GM12878 (cell line): ENCODE measurements around the gene RNF113B. TPM values are rescaled to one million over a fixed set of nuclear protein-coding genes. Genes with fewer than 3 reads are reported as not detected.

Source experiments
- ATAC-seq: fragments of 200-7000 bp; cut with Tn5 transposase; 3 replicates; pipeline ENCODE4 v1.9.1; 2020; ENCODE audit warnings: mild to moderate bottlenecking, moderate library complexity
- BruUV-seq: library from RNA; stranded (reverse); fragments of 400-500 nt; replicated peaks from 2 replicates; lab custom pipeline; 2021; lab: Mats Ljungman, UMichigan
- CTCF ChIA-PET: fragments of 300-600 bp; sonication (Branson Sonifier 250); formaldehyde crosslinking; extraction: SDS; loops from one replicate; lab custom pipeline; 2021; ENCODE audit warnings: inconsistent platforms; lab: Yijun Ruan, JAX
- POLR2A ChIA-PET: fragments of 350-600 bp; formaldehyde crosslinking; extraction: SDS; loops from one replicate; lab custom pipeline; 2021; ENCODE audit warnings: inconsistent platforms; lab: Charles Lee
- RAD21 ChIA-PET: fragments of 300-600 bp; sonication (Branson Sonifier 250); formaldehyde crosslinking; loops from one replicate; lab custom pipeline; 2023; ENCODE audit warnings: antibody characterized with exemption; ENCODE audit not compliant: unreplicated experiment; lab: Charles Lee
- SMC1A ChIA-PET: fragments of 300-600 bp; sonication (Branson Sonifier 250); formaldehyde crosslinking; loops from one replicate; lab custom pipeline; 2023; ENCODE audit not compliant: unreplicated experiment, uncharacterized antibody; lab: Charles Lee
- DNase-seq: peaks from one replicate; pipeline ENCODE4 v3.0.0-alpha.2; 2011; ENCODE audit warnings: low read depth, low spot score
- FAIRE-seq: peaks from 3 replicates; lab custom pipeline; 2011; peaks lifted over from hg19 to GRCh38; lab: Jason Lieb, UNC
- H2AFZ ChIP-seq: 2 replicates; pipeline ENCODE4 v1.6.0; 2011; ENCODE audit warnings: low read depth, low read length, control low read depth; ENCODE audit not compliant: control insufficient read depth
- H3K27ac ChIP-seq: 2 replicates; pipeline ENCODE4 v1.5.1; 2011; ENCODE audit warnings: control low read depth; ENCODE audit not compliant: control insufficient read depth, insufficient read depth
- H3K27me3 ChIP-seq, 2 experiments: replicated peaks in 1 of 2; 2 replicates each; pipeline versions ENCODE4 v1.6.0 to v1.6.1; 2011; ENCODE audit warnings: low read length in 1 of 2; ENCODE audit not compliant: control insufficient read depth in 2 of 2, insufficient read depth in 2 of 2
- H3K36me3 ChIP-seq, 2 experiments: 2 replicates each; pipeline ENCODE4 v1.5.1; 2011; ENCODE audit warnings: low read length in 1 of 2; ENCODE audit not compliant: control insufficient read depth in 2 of 2, insufficient read depth in 2 of 2
- H3K4me1 ChIP-seq: 2 replicates; pipeline ENCODE4 v1.6.1; 2011; ENCODE audit warnings: mild to moderate bottlenecking, low read length, moderate library complexity, mixed read lengths; ENCODE audit not compliant: control insufficient read depth, insufficient read depth
- H3K4me2 ChIP-seq: 2 replicates; pipeline ENCODE4 v1.6.0; 2011; ENCODE audit warnings: control low read depth; ENCODE audit not compliant: control insufficient read depth, insufficient read depth
- H3K4me3 ChIP-seq: fragments of 200-600 bp; sonication (generic); 2 replicates; pipeline ENCODE4 v1.5.1; 2016
- H3K79me2 ChIP-seq: 2 replicates; pipeline ENCODE4 v1.6.0; 2011; ENCODE audit warnings: low read length; ENCODE audit not compliant: control insufficient read depth, insufficient read depth
- H3K9ac ChIP-seq: 2 replicates; pipeline ENCODE4 v1.8.0; 2011; ENCODE audit warnings: low read length, control low read depth, mixed read lengths; ENCODE audit not compliant: control insufficient read depth, insufficient read depth
- H3K9me3 ChIP-seq: replicated peaks from 3 replicates; pipeline ENCODE4 v1.5.1; 2011; ENCODE audit warnings: mild to moderate bottlenecking, low read length; ENCODE audit not compliant: control insufficient read depth, insufficient read depth
- H4K20me1 ChIP-seq: 2 replicates; pipeline ENCODE4 v1.6.0; 2011; ENCODE audit not compliant: control insufficient read depth, insufficient read depth
- ATF3 ChIP-seq: IDR thresholded peaks from 2 replicates; pipeline ENCODE4 v1.6.1; 2011; ENCODE audit warnings: low read depth, mild to moderate bottlenecking, low read length, moderate library complexity, borderline replicate concordance; ENCODE audit errors: extremely low read depth
- CHD2 ChIP-seq: IDR thresholded peaks from 2 replicates; pipeline ENCODE4 v1.6.1; 2011; ENCODE audit warnings: low read depth, low read length, improper control_type of control experiment, borderline replicate concordance
- CREB1 ChIP-seq: IDR thresholded peaks from 2 replicates; pipeline ENCODE4 v1.6.1; 2012; ENCODE audit warnings: low read depth, mild to moderate bottlenecking, inconsistent platforms
- DPF2 ChIP-seq: fragments of 450-650 bp; IDR thresholded peaks from 2 replicates; pipeline ENCODE4 v1.6.1; 2017; ENCODE audit warnings: mild to moderate bottlenecking
- IKZF2 ChIP-seq, 2 experiments: fragments of 450-650 bp; IDR thresholded peaks; 2 replicates each; pipeline ENCODE4 v1.6.1; 2017; ENCODE audit warnings: mild to moderate bottlenecking in 2 of 2, moderate library complexity in 2 of 2
- MTA3 ChIP-seq: IDR thresholded peaks from 2 replicates; pipeline ENCODE4 v1.6.1; 2012; ENCODE audit warnings: low read length, inconsistent platforms, borderline replicate concordance
- POLR2A ChIP-seq: IDR thresholded peaks from 2 replicates; pipeline ENCODE4 v1.6.1; 2011; ENCODE audit warnings: low read depth, mild to moderate bottlenecking, low read length
- POLR2AphosphoS2 ChIP-seq: IDR thresholded peaks from 2 replicates; pipeline ENCODE4 v1.6.1; 2011; ENCODE audit warnings: low read depth, mild to moderate bottlenecking, low read length, improper control_type of control experiment, moderate library complexity
- RCOR1 ChIP-seq: conservative IDR thresholded peaks from 2 replicates; pipeline ENCODE4 v1.6.1; 2012; ENCODE audit warnings: low read depth, low read length, improper control_type of control experiment
- SREBF2 ChIP-seq: IDR thresholded peaks from 2 replicates; pipeline ENCODE4 v1.6.1; 2012; ENCODE audit warnings: mild to moderate bottlenecking, low read length
- STAT3 ChIP-seq: IDR thresholded peaks from 2 replicates; pipeline ENCODE4 v1.6.1; 2011; ENCODE audit warnings: low read depth, low read length, improper control_type of control experiment
- YBX1 ChIP-seq: fragments of 450-650 bp; IDR thresholded peaks from 2 replicates; pipeline ENCODE4 v1.6.1; 2016; ENCODE audit warnings: antibody characterized with exemption
- WGBS: methylation state at CpG from one replicate; pipeline ENCODE4 v1.1.6; 2016; ENCODE audit warnings: low lambda C conversion rate; ENCODE audit not compliant: insufficient replicate concordance, insufficient coverage; ENCODE audit errors: missing lambda C conversion rate; 5-methylcytosine and 5-hydroxymethylcytosine counted together
- in situ Hi-C: fragments of 300-500 bp; cut with MboI; formaldehyde crosslinking; loops from 9 replicates; pipeline ENCODE4 v1.14.3; 2018; ENCODE audit warnings: mixed read lengths
- intact Hi-C: fragments of 100-400 bp; cut with micrococcal nuclease; formaldehyde crosslinking; loops from one replicate; pipeline ENCODE4 v1.14.2; 2022; ENCODE audit not compliant: unreplicated experiment
- polyA plus RNA-seq, 11 experiments: library from polyadenylated mRNA; depleted of rRNA in 4 of 11; unstranded in 6 of 11; stranded (reverse) in 5 of 11; fragments of >200 nt; fragmentation: Nextera tagmentation in 4 of 11; fragmentation: Illumina TruSeq in 1 of 11; extraction: Ambion mirVana in 4 of 11; extraction: Trizol in 1 of 11; gene quantifications; 1 replicate in 1 of 11; 2 replicates in 10 of 11; pipeline versions ENCODE4 v1.2.1 to v1.2.3, GENCODE V29; 2011 to 2016; ENCODE audit warnings: inconsistent platforms in 2 of 11, missing spikeins in 2 of 11, low read depth in 1 of 11
- total RNA-seq, 4 experiments: library from RNA; depleted of rRNA in 3 of 4; stranded (reverse); fragments of >200 nt in 3 of 4; fragmentation: Illumina TruSeq in 1 of 4; extraction: Trizol in 1 of 4; gene quantifications; 2 replicates each; pipeline versions ENCODE4 v1.2.1 to v1.2.3, GENCODE V29; 2013 to 2021
- TF ChIP-seq, protein P1 (sequence below): fragments of 450-650 bp; IDR thresholded peaks from 2 replicates; pipeline ENCODE4 v1.6.1; 2017; ENCODE audit warnings: mild to moderate bottlenecking
- TF ChIP-seq, protein P2 (sequence below): fragments of 150-350 bp; IDR thresholded peaks from 2 replicates; pipeline ENCODE4 v1.6.1; 2014; ENCODE audit warnings: mild to moderate bottlenecking, low read depth, low read length
- TF ChIP-seq, protein P3 (sequence below): IDR thresholded peaks from 2 replicates; pipeline ENCODE4 v1.6.1; 2011; ENCODE audit warnings: borderline replicate concordance, low read depth, mild to moderate bottlenecking, moderate library complexity, mixed read lengths, low read length; ENCODE audit not compliant: insufficient read depth; ENCODE audit errors: extremely low read length
- TF ChIP-seq, protein P4 (sequence below): fragments of 450-650 bp; IDR thresholded peaks from 2 replicates; pipeline ENCODE4 v1.6.1; 2017; ENCODE audit warnings: mild to moderate bottlenecking, moderate library complexity

Gene RNF113B
- total and polyA plus RNA-seq, 10 of the 15 experiments (the other 5 are each of a cell fraction or from before 2014, with no cell fraction given), result not detected

DNA sequence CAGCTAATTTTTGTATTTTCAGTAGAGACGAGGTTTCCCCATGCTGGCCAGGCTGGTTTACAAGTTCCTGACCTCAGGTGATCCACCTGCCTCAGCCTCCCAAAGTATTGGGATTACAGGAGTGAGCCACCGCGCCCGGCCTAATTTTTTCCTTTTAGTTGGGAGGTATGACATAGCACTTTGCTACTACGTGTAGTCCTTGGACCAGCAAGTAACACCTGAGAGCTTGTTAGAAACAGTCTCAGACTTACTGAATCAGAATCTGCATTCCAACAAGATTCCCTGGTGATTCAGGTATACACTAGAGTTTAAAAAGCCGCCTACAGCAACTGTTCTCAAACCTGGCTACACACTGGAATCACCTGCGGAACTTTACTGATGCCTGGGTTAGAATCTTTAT lies 36.0 kb downstream of the RNF113B start (continued):
- TF ChIP-seq, protein P1, sequence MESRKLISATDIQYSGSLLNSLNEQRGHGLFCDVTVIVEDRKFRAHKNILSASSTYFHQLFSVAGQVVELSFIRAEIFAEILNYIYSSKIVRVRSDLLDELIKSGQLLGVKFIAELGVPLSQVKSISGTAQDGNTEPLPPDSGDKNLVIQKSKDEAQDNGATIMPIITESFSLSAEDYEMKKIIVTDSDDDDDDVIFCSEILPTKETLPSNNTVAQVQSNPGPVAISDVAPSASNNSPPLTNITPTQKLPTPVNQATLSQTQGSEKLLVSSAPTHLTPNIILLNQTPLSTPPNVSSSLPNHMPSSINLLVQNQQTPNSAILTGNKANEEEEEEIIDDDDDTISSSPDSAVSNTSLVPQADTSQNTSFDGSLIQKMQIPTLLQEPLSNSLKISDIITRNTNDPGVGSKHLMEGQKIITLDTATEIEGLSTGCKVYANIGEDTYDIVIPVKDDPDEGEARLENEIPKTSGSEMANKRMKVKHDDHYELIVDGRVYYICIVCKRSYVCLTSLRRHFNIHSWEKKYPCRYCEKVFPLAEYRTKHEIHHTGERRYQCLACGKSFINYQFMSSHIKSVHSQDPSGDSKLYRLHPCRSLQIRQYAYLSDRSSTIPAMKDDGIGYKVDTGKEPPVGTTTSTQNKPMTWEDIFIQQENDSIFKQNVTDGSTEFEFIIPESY, result no peak
- TF ChIP-seq IKZF2 (IDR thresholded peaks at IDR 0.05) (no peak), YBX1 (no peak)

GRCh38 chr13:98134901-98135300 lies 42.2 kb downstream of the RNF113B start:
- Histone ChIP-seq H3K4me1 (no peaks in the 10 kb centered on the region), H3K4me3 (no peak overlapping the region), H3K27me3 (peaks cover 0 to 4% of the 10 kb centered on the region in 2 experiments; a peak in 1 of 4 replicates), H3K9me3 (no peaks in the 10 kb centered on the region), H4K20me1 (no peaks in the 10 kb centered on the region), H3K9ac (no peak overlapping the region), H3K4me2 (no peak overlapping the region), H3K27ac (no peak overlapping the region), H3K36me3 (no peaks in the 10 kb centered on the region), H2AFZ (no peak overlapping the region), H3K79me2 (no peaks in the 10 kb centered on the region)
- in situ Hi-C loops, result no loop called here
- 50% methylated on average over 1 of the region's 1 CpG for WGBS
- FAIRE-seq (no peak), ATAC-seq (no peak), DNase-seq (no peak)
- BruUV-seq, result no TSS peak
- ChIA-PET POLR2A (interaction anchor here (0.7 kb wide), 1 partner anchor 463 kb away, joined by 3 read pairs; no protein-coding TSS in a partner anchor), RAD21 (no interaction called here), SMC1A (interaction anchor here (0.5 kb wide), 1 partner anchor 25 kb away, joined by 3 read pairs; no protein-coding TSS in a partner anchor), CTCF (no interaction called here)
- TF ChIP-seq RCOR1 (no peak), ATF3 (no peak), CHD2 (no peak), POLR2AphosphoS2 (no peak), SREBF2 (no peak), POLR2A (no peak), DPF2 (no peak), MTA3 (no peak), STAT3 (no peak), CREB1 (no peak)
- TF ChIP-seq, protein P2, sequence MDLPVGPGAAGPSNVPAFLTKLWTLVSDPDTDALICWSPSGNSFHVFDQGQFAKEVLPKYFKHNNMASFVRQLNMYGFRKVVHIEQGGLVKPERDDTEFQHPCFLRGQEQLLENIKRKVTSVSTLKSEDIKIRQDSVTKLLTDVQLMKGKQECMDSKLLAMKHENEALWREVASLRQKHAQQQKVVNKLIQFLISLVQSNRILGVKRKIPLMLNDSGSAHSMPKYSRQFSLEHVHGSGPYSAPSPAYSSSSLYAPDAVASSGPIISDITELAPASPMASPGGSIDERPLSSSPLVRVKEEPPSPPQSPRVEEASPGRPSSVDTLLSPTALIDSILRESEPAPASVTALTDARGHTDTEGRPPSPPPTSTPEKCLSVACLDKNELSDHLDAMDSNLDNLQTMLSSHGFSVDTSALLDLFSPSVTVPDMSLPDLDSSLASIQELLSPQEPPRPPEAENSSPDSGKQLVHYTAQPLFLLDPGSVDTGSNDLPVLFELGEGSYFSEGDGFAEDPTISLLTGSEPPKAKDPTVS, result no peak
- TF ChIP-seq, protein P3, sequence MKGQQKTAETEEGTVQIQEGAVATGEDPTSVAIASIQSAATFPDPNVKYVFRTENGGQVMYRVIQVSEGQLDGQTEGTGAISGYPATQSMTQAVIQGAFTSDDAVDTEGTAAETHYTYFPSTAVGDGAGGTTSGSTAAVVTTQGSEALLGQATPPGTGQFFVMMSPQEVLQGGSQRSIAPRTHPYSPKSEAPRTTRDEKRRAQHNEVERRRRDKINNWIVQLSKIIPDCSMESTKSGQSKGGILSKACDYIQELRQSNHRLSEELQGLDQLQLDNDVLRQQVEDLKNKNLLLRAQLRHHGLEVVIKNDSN, result no peak
- TF ChIP-seq, protein P4, sequence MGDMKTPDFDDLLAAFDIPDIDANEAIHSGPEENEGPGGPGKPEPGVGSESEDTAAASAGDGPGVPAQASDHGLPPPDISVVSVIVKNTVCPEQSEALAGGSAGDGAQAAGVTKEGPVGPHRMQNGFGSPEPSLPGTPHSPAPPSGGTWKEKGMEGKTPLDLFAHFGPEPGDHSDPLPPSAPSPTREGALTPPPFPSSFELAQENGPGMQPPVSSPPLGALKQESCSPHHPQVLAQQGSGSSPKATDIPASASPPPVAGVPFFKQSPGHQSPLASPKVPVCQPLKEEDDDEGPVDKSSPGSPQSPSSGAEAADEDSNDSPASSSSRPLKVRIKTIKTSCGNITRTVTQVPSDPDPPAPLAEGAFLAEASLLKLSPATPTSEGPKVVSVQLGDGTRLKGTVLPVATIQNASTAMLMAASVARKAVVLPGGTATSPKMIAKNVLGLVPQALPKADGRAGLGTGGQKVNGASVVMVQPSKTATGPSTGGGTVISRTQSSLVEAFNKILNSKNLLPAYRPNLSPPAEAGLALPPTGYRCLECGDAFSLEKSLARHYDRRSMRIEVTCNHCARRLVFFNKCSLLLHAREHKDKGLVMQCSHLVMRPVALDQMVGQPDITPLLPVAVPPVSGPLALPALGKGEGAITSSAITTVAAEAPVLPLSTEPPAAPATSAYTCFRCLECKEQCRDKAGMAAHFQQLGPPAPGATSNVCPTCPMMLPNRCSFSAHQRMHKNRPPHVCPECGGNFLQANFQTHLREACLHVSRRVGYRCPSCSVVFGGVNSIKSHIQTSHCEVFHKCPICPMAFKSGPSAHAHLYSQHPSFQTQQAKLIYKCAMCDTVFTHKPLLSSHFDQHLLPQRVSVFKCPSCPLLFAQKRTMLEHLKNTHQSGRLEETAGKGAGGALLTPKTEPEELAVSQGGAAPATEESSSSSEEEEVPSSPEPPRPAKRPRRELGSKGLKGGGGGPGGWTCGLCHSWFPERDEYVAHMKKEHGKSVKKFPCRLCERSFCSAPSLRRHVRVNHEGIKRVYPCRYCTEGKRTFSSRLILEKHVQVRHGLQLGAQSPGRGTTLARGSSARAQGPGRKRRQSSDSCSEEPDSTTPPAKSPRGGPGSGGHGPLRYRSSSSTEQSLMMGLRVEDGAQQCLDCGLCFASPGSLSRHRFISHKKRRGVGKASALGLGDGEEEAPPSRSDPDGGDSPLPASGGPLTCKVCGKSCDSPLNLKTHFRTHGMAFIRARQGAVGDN, result no peak
- intact Hi-C loops, result no loop called here
